ENCODE data around the gene ACCSL. TPM values are rescaled to one million over a fixed set of nuclear protein-coding genes. Genes with fewer than 3 reads are reported as not detected.

The ACCSL gene
- total and polyA plus RNA-seq, 12 donors = 0.06 TPM; not detected in 11

DNA sequence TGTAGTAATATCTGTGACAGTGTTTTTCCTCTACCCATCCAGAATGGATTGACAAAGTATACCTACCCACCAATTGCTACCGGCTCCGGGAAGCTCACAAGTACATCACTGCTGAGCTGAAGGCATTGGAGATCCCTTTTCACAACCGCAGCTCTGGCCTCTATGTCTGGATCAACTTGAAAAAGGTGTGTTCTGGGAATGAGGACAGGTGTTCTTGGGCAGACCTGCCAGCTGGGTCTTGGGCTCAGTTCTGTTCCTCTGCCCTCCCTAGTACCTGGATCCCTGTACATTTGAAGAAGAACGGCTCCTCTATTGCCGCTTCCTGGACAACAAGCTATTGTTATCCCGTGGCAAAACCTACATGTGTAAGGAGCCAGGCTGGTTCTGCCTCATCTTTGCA, 10.5 kb downstream of the ACCSL start:
- Histone ChIP-seq H3K27ac (no peak overlapping the region), H3K27me3 (no peaks in the 10 kb centered on the region), H3K36me3 (replicated peaks in 1 of 2) (no peaks in the 10 kb centered on the region), H3K4me1 (replicated peaks in 1 of 2) (no peaks in the 10 kb centered on the region), H3K9me3 (replicated peaks in 1 of 3) (no peaks in the 10 kb centered on the region), H3K4me3 (no peak overlapping the region)
- 89 to 94% (median 93%) methylated on average over 5 to 6 of the region's 6 CpGs for WGBS, 4 donors
- intact Hi-C loops (cut with DNase I) = no loop called here
- no peak for TF ChIP-seq POLR2A (IDR thresholded peaks at IDR 0.05)
- TF ChIP-seq, protein P1, sequence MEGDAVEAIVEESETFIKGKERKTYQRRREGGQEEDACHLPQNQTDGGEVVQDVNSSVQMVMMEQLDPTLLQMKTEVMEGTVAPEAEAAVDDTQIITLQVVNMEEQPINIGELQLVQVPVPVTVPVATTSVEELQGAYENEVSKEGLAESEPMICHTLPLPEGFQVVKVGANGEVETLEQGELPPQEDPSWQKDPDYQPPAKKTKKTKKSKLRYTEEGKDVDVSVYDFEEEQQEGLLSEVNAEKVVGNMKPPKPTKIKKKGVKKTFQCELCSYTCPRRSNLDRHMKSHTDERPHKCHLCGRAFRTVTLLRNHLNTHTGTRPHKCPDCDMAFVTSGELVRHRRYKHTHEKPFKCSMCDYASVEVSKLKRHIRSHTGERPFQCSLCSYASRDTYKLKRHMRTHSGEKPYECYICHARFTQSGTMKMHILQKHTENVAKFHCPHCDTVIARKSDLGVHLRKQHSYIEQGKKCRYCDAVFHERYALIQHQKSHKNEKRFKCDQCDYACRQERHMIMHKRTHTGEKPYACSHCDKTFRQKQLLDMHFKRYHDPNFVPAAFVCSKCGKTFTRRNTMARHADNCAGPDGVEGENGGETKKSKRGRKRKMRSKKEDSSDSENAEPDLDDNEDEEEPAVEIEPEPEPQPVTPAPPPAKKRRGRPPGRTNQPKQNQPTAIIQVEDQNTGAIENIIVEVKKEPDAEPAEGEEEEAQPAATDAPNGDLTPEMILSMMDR (IDR thresholded peaks at IDR 0.05) = no peak
- DNase-seq = peak in 1 of 7 donors; percentile 31

GRCh38 chr11:44065161-44065661, 17.4 kb downstream of the ACCSL start:
- WGBS, 4 donors = 47 to 74% (median 57%) methylated on average over 4 of the region's 4 CpGs
- DNase-seq = peak in 1 of 7 donors; percentile 51
- intact Hi-C loops (cut with DNase I) = no loop called here
- peaks cover 6 to 27% of the 10 kb centered on the region in 2 donors for H3K4me1 ChIP-seq (replicated peaks in 1 of 2)
- H3K27ac ChIP-seq = peak overlapping the region in 4 of 5 donors; percentile 79 to 94 (median 90)
- H3K9me3 ChIP-seq (replicated peaks in 1 of 3) = no peaks in the 10 kb centered on the region
- TF ChIP-seq POLR2A (IDR thresholded peaks at IDR 0.05) = no peak
- TF ChIP-seq, protein P1 (IDR thresholded peaks at IDR 0.05) = no peak
- H3K36me3 ChIP-seq (replicated peaks in 1 of 2) = peaks cover 0 to 10% of the 10 kb centered on the region in 2 donors
- H3K27me3 ChIP-seq = no peaks in the 10 kb centered on the region
- H3K4me3 ChIP-seq = no peak overlapping the region

DNA sequence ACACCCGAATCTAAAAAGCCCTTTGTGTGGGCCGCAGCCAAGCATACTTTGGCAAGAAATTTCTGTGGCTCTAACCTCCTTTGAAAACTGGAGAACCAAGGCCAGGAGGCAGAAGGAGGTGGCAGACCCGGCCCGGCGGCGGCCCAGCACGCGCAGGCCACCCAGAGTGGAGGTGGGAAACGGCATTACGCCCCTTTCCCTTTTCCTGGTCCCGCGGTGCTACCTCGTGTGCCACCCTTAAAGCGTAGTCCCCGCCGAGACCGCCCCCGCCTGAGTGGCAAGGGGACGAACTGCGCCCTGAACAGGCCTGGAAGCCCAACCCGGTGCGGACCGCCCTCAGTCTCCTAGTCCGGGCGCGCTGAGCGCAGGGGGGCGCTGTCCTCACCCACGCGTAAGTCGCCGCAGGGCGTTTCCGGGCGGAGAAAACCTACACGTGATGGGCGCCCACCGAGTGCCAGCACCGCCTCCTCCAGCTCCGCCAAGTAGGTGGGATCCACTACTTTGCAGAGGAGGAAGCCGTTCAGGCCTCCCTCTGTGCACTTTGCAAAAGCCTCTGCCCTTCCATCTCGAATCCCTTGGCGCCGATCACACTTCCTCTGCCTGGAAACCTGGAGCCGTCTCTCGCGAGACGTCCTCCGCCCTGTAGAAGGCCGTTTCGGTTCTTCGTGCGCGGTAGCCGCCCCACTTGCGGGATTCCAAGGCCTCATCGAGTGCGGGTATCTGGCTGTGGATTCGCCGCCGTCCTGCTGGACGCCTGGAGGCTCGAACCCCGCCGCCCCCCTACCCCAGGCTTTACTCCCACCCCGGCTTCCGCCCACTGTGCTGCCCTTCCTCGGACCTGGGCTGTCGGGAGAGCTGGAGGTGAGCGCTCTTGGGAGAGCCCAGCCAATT, 18.3 kb downstream of the ACCSL start, which contains the start of gene ACCS:
Gene ACCS (plus strand): TSS at position 430 of the 891 bp plus-strand sequence. CDS start 1,358 bp downstream, outside the sequence.
- no peaks in the 10 kb centered on the region for H3K9me3 ChIP-seq (replicated peaks in 1 of 3)
- peak within 1 kb of the TSS; percentile 7 to 84 (median 71) for H3K4me3 ChIP-seq
- intact Hi-C loops (cut with DNase I) = no loop called here
- peak within 1 kb of the TSS; percentile 79 to 94 (median 89) for H3K27ac ChIP-seq
- peak; percentile 63 to 85 for TF ChIP-seq POLR2A (IDR thresholded peaks at IDR 0.05)
- TF ChIP-seq, protein P1 (IDR thresholded peaks at IDR 0.05) = peak; percentile 72 to 87 (median 83)
- H3K4me1 ChIP-seq (replicated peaks in 1 of 2) = peaks cover 6 to 27% of the 10 kb centered on the region in 2 donors
- no peaks in the 10 kb centered on the region for H3K27me3 ChIP-seq
- peak; percentile 94 to 98 (median 97) for DNase-seq
- 0 to 1% (median 0%) methylated on average over 18 to 70 of the region's 70 CpGs for WGBS, 4 donors
- peaks cover 0 to 19% of the 10 kb centered on the region in 2 donors for H3K36me3 ChIP-seq (replicated peaks in 1 of 2)

DNA sequence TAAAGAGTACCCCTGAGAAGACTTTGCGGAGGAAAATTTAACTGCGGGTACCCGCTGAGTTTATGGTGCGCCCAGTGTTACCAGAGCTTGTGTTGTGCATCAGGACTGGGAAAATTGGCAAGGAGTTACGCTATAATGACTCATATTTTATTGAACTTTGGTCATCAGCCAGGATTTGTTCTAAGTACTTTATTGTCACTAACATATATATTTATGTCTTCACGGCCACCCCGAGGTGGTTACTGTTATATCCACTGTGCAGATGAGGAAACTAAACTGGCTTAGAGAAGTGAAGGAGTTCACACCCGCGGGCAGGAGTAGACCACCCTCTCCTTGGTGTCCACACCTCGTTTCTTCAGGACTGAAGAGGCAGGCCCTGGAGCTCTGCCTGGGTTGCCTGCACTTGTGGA, 19.0 kb downstream of the ACCSL start:
- intact Hi-C loops (cut with DNase I) = no loop called here
- H3K4me1 ChIP-seq (replicated peaks in 1 of 2) = peaks cover 6 to 27% of the 10 kb centered on the region in 2 donors
- DNase-seq = peak in 2 of 7 donors; percentile 18 to 20
- H3K4me3 ChIP-seq = peak overlapping the region; percentile 7 to 84 (median 71)
- H3K36me3 ChIP-seq (replicated peaks in 1 of 2) = peaks cover 0 to 24% of the 10 kb centered on the region in 2 donors
- 15 to 28% (median 25%) methylated on average over 10 of the region's 10 CpGs for WGBS, 4 donors
- TF ChIP-seq, protein P1 (IDR thresholded peaks at IDR 0.05) = no peak
- no peak for TF ChIP-seq POLR2A (IDR thresholded peaks at IDR 0.05)
- H3K9me3 ChIP-seq (replicated peaks in 1 of 3) = no peaks in the 10 kb centered on the region
- H3K27me3 ChIP-seq = no peaks in the 10 kb centered on the region
- H3K27ac ChIP-seq = peak overlapping the region; percentile 79 to 94 (median 89)

All from adrenal gland (tissue), 12 donors.